Stimulated activated memory B cell treated with anti-CD40 and anti-IgM and Interleukin-4, amounts not matched to agents 10 μg/mL and 1 μg/mL and 100 μg/mL, for 72 hours (primary cell): ENCODE measurements around the gene STARD8.
"Not testable (repeated sequence)": the region's sequence is repeated elsewhere in the genome, so short reads cannot be mapped to it uniquely, and the experiment has no call there.

ENCODE experiments used
- ATAC-seq: fragments of 150-1000 bp; cut with Tn5 transposase; 2 replicates; pipeline ENCODE4 v1.10.0; 2021
- H3K27ac Mint-ChIP-seq: one replicate; pipeline ENCODE4 v1.8.0; 2022; ENCODE audit warnings: mild to moderate bottlenecking, mixed read lengths
- H3K27me3 Mint-ChIP-seq: one replicate; pipeline ENCODE4 v1.8.0; 2022; ENCODE audit warnings: mixed read lengths
- H3K36me3 Mint-ChIP-seq: one replicate; pipeline ENCODE4 v1.8.0; 2022; ENCODE audit warnings: mixed read lengths
- H3K4me1 Mint-ChIP-seq: one replicate; pipeline ENCODE4 v1.8.0; 2022; ENCODE audit warnings: mixed read lengths
- H3K4me3 Mint-ChIP-seq: one replicate; pipeline ENCODE4 v1.8.0; 2022; ENCODE audit warnings: mild to moderate bottlenecking, moderate library complexity, mixed read lengths
- H3K9me3 Mint-ChIP-seq: one replicate; pipeline ENCODE4 v1.8.0; 2022; ENCODE audit warnings: mixed read lengths

The STARD8 gene, protein sequence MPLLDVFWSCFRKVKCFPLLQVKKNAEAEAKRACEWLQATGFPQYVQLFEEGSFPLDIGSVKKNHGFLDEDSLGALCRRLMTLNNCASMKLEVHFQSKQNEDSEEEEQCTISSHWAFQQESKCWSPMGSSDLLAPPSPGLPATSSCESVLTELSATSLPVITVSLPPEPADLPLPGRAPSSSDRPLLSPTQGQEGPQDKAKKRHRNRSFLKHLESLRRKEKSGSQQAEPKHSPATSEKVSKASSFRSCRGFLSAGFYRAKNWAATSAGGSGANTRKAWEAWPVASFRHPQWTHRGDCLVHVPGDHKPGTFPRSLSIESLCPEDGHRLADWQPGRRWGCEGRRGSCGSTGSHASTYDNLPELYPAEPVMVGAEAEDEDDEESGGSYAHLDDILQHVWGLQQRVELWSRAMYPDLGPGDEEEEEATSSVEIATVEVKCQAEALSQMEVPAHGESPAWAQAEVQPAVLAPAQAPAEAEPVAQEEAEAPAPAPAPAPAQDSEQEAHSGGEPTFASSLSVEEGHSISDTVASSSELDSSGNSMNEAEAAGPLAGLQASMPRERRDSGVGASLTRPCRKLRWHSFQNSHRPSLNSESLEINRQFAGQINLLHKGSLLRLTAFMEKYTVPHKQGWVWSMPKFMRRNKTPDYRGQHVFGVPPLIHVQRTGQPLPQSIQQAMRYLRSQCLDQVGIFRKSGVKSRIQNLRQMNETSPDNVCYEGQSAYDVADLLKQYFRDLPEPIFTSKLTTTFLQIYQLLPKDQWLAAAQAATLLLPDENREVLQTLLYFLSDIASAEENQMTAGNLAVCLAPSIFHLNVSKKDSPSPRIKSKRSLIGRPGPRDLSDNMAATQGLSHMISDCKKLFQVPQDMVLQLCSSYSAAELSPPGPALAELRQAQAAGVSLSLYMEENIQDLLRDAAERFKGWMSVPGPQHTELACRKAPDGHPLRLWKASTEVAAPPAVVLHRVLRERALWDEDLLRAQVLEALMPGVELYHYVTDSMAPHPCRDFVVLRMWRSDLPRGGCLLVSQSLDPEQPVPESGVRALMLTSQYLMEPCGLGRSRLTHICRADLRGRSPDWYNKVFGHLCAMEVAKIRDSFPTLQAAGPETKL

GRCh38 chrX:68647156-68647957 is at the start of gene STARD8:
TSS of gene STARD8 (plus strand) at chrX:68647666. CDS start at chrX:68647883, 217 bp downstream.
- Mint-ChIP-seq H3K9me3 (no peaks in the 10 kb centered on the region), H3K4me3 (no peak within 1 kb of the TSS), H3K4me1 (no peaks in the 10 kb centered on the region), H3K27ac (no peak within 1 kb of the TSS), H3K27me3 (peaks cover 12% of the 10 kb centered on the region), H3K36me3 (no peaks in the 10 kb centered on the region)
- no peak for ATAC-seq

- H3K36me3 Mint-ChIP-seq = no peaks in the 10 kb centered on the region
- no peak overlapping the region for H3K4me3 Mint-ChIP-seq
- peaks cover 17% of the 10 kb centered on the region for H3K9me3 Mint-ChIP-seq
- no peaks in the 10 kb centered on the region for H3K27me3 Mint-ChIP-seq
- no peaks in the 10 kb centered on the region for H3K4me1 Mint-ChIP-seq
- ATAC-seq = no peak
- no peak overlapping the region for H3K27ac Mint-ChIP-seq
Measured at GRCh38 chrX:68598841-68599240, 48.6 kb upstream of the STARD8 start.

DNA sequence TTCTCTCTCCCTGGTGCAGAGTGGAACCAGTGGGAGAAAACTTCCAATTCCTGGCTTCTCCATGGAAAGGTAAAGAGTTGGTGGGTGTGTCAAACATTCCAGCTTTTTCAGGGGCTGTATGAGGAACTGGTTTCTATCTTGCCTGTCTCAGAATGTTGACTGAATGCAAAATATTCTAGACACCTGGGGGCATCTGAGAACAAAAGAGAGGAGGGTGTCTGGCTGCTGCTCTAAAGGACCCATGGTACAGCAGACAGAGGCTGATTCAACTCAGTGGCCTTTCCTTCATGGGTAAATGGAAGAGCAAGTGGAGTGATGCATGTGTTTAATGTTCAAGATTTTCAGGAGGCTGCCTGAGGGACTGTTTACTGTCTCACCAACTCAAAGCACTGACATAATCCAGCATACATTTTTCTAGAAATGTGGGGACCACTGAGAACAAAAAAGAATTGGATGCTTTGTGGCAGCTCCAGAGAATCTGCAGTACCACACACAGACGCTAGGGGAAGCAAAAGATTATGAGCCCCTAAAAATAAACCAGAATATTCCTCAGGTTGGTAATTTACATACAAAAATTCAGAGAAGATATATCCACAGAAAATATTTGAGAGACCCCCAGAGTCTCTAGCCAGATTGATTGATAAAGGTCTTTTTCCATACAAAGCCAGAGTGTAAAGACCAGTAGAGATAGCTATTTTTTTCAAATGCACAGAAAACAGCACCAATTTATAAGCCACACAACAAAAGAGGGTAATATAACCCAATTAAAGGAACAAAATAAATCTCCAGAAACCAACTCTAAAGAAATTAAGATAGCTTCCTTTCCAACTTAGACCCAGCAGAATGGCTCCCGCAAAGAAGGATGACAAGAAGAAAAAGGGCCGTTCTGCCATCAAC is 48.0 kb upstream of the STARD8 start:
- Mint-ChIP-seq H3K9me3 (peaks cover 14% of the 10 kb centered on the region), H3K36me3 (no peaks in the 10 kb centered on the region), H3K4me1 (no peaks in the 10 kb centered on the region), H3K27me3 (no peaks in the 10 kb centered on the region), H3K4me3 (no peak overlapping the region), H3K27ac (no peak overlapping the region)
- no peak for ATAC-seq

DNA sequence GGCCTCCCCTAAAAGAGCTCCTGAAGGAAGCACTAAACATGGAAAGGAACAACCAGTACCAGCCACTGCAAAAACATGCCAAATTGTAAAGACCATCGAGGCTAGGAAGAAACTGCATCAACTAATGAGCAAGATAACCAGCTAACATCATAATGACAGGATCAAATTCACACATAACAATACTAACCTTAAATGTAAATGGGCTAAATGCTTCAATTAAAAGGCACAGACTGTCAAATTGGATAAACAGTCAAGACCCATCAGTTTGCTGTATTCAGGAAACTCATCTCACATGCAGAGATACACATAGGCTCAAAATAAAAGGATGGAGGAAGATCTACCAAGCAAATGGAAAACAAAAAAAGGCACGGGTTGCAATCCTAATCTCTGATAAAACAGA is 43.2 kb upstream of the STARD8 start:
- ATAC-seq, H3K27me3 Mint-ChIP-seq, H3K36me3 Mint-ChIP-seq, H3K27ac Mint-ChIP-seq, H3K4me3 Mint-ChIP-seq, H3K4me1 Mint-ChIP-seq: not testable (repeated sequence)
- peaks cover 12% of the 10 kb centered on the region for H3K9me3 Mint-ChIP-seq

DNA sequence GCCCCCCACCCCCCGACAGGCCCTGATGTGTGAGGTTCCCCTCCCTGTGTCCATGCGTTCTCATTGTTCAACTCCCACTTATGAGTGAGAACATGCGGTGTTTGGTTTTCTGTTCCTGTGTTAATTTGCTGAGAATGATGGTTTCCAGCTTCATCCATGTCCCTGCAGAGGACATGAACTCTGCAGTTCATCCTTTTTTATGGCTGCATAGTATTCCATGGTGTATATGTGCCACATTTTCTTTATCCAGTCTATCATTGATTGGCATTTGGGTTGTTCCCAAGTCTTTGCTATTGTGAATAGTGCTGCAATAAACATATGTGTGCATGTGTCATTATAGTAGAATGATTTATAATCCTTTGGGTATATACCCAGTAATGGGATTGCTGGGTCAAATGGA is 32.7 kb upstream of the STARD8 start:
- not testable (repeated sequence) for H3K27ac Mint-ChIP-seq, H3K36me3 Mint-ChIP-seq, H3K4me1 Mint-ChIP-seq, H3K9me3 Mint-ChIP-seq, ATAC-seq, H3K4me3 Mint-ChIP-seq, H3K27me3 Mint-ChIP-seq

DNA sequence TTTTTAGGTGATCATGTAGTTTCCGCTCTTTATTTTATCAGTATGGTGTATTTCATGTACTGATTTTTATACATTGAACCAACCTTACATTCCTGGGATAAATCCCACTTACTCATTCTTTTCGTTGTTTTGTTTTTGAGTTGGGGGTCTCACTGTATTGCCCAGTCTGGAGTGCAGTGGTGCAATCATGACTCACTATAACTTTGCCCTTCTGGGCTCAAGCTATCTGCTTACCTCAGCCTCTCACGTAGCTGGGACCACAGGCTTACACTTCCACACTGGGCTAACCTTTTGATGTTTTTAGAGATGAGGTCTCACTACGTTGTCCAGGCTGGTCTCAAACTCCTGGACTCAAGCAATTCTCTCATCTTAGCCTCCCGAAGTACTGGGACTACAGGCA is 19.5 kb upstream of the STARD8 start:
- no peaks in the 10 kb centered on the region for H3K36me3 Mint-ChIP-seq
- no peaks in the 10 kb centered on the region for H3K9me3 Mint-ChIP-seq
- H3K4me1 Mint-ChIP-seq = no peaks in the 10 kb centered on the region
- no peak overlapping the region for H3K27ac Mint-ChIP-seq
- ATAC-seq = no peak
- peaks cover 9% of the 10 kb centered on the region for H3K27me3 Mint-ChIP-seq
- H3K4me3 Mint-ChIP-seq = no peak overlapping the region

DNA sequence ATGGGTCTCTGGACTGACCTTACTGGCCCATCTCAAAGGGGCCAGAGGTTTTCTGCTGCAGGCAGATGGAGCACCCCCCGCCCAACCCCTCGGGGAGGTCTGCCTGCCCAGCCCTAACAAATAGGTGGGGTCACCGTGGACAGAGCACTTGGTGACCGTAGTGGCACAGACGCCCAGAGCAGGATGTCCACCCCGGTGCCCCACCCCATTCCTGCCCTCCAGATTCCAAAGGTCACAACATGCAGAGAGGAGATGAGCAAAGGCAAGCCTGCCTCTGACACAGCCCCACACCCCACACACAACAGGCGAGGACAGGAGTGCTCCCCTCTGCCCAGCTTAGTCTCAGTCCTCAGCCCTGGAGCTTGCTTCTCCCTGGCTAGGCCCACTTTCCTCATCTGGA is 17.5 kb upstream of the STARD8 start:
- not testable (repeated sequence) for H3K27me3 Mint-ChIP-seq, H3K4me3 Mint-ChIP-seq, H3K36me3 Mint-ChIP-seq, H3K4me1 Mint-ChIP-seq, H3K9me3 Mint-ChIP-seq, H3K27ac Mint-ChIP-seq, ATAC-seq

- peaks cover 9% of the 10 kb centered on the region for H3K27me3 Mint-ChIP-seq
- no peaks in the 10 kb centered on the region for H3K36me3 Mint-ChIP-seq
- no peak overlapping the region for H3K4me3 Mint-ChIP-seq
- no peak overlapping the region for H3K27ac Mint-ChIP-seq
- H3K9me3 Mint-ChIP-seq = no peaks in the 10 kb centered on the region
- no peak for ATAC-seq
- H3K4me1 Mint-ChIP-seq = no peaks in the 10 kb centered on the region
Measured at GRCh38 chrX:68631336-68631735, 16.1 kb upstream of the STARD8 start.

DNA sequence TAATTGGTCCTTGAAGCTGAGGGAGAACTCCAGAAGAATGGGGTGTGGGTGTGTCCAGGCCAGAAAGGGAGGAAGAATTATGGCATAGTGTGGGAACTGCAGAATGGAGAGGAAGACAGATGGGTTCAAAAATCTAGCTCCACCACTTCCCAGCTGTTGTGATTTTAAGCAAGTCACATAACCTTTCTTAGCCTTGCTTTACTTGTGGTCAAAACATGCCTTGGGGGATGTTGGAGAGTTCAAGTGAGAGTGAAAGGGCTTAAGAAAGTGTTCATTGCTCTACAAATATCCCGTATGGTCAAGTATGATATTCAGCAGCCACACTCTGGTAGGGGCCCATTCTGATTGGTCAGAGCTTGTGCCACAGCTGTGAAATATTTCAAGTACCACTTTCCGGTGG is 15.0 kb upstream of the STARD8 start:
- no peaks in the 10 kb centered on the region for H3K36me3 Mint-ChIP-seq
- H3K4me3 Mint-ChIP-seq = no peak overlapping the region
- H3K27ac Mint-ChIP-seq = no peak overlapping the region
- ATAC-seq = no peak
- H3K9me3 Mint-ChIP-seq = no peaks in the 10 kb centered on the region
- peaks cover 9% of the 10 kb centered on the region for H3K27me3 Mint-ChIP-seq
- H3K4me1 Mint-ChIP-seq = no peaks in the 10 kb centered on the region

- Mint-ChIP-seq H3K4me1 (no peaks in the 10 kb centered on the region), H3K4me3 (no peak overlapping the region)
Measured at GRCh38 chrX:68633981-68634380, 13.5 kb upstream of the STARD8 start.

DNA sequence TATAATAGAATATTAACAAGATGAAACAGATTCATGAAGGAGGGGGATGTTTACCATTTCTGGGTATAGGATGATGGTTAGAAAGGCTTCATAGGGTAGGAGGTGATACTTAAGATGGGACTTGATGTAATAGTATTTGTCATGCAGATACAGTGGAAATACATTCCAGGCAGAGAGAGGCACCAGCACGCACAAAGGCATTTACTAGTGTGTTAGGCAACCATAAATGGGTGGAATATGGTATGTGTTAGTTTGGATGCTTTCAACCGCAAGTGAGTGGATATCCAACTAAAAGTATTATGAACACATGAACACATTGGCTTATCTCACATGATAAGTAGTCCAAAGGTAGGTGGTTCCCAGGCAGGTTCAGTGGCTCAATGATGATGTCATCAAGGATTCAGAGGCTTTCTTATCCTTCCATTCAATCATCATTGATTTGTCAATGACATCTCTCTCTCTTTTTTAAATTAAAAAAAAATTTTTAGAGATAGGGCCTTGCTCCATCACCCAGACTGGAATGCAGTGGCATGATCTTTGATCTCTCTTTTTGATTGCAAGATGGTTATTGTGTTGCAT is 12.7 kb upstream of the STARD8 start:
- Mint-ChIP-seq H3K9me3 (no peaks in the 10 kb centered on the region), H3K36me3 (no peaks in the 10 kb centered on the region), H3K27me3 (no peaks in the 10 kb centered on the region), H3K27ac (no peak overlapping the region), H3K4me3 (no peak overlapping the region), H3K4me1 (no peaks in the 10 kb centered on the region)
- no peak for ATAC-seq

More at GRCh38 chrX:68633981-68634380, 13.5 kb upstream of the STARD8 start:
- Mint-ChIP-seq H3K27me3 (peaks cover 5% of the 10 kb centered on the region), H3K27ac (no peak overlapping the region), H3K9me3 (no peaks in the 10 kb centered on the region), H3K36me3 (no peaks in the 10 kb centered on the region)
- no peak for ATAC-seq

- no peaks in the 10 kb centered on the region for H3K36me3 Mint-ChIP-seq
- ATAC-seq = no peak
- H3K27me3 Mint-ChIP-seq = no peaks in the 10 kb centered on the region
- H3K27ac Mint-ChIP-seq = no peak overlapping the region
- no peaks in the 10 kb centered on the region for H3K4me1 Mint-ChIP-seq
- no peaks in the 10 kb centered on the region for H3K9me3 Mint-ChIP-seq
- no peak overlapping the region for H3K4me3 Mint-ChIP-seq
Measured at GRCh38 chrX:68640661-68641060, 6.8 kb upstream of the STARD8 start.

DNA sequence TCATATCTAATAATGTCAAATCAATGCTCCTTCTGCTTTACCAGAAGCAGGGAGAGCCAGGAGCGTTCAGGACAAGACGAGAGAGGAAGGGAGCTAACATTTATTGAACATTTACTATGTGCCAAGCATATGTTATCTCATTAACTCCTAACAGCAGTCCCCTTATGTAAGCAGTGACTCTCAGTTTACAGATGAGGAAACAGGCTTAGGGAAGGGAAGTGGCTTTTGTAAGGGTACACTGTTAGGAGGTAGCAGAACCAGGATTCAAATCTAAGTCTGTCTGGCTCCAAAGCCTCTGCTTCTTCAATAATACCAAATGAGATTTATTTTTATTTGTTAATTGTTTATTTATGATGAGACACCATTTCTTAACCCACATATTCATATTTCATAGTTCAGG is 2.6 kb upstream of the STARD8 start:
- Mint-ChIP-seq H3K27me3 (peaks cover 12% of the 10 kb centered on the region), H3K36me3 (no peaks in the 10 kb centered on the region), H3K9me3 (no peaks in the 10 kb centered on the region), H3K4me3 (no peak overlapping the region), H3K27ac (no peak overlapping the region), H3K4me1 (no peaks in the 10 kb centered on the region)
- ATAC-seq = no peak

DNA sequence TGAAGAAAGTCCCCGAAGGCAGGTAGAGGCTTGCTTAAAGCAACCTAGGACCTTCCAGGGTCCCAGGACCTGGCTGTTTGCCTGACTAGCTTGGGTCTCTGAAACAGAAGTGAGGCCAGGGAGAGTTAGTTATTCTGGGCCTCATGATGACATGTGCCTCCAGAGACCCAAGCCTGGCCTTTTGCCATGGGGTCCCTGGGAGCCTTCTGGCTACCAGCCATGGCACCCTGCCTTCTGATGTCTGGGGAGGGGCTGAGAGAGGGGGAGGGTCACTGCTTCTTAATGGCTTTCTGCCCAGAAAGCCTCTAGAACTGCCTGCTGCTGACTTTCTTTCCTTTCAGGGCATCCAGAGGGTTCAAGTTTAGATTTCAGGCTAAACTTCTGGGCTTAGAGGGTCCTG is 1.0 kb upstream of the STARD8 start:
- H3K36me3 Mint-ChIP-seq = no peaks in the 10 kb centered on the region
- no peaks in the 10 kb centered on the region for H3K9me3 Mint-ChIP-seq
- no peak overlapping the region for H3K27ac Mint-ChIP-seq
- H3K4me3 Mint-ChIP-seq = no peak overlapping the region
- no peaks in the 10 kb centered on the region for H3K4me1 Mint-ChIP-seq
- peaks cover 12% of the 10 kb centered on the region for H3K27me3 Mint-ChIP-seq
- no peak for ATAC-seq
